Right ventricle myocardium inferior (tissue), 1 donor: ENCODE data around the gene FNDC7. TPM values are rescaled to one million over a fixed set of nuclear protein-coding genes. Genes with fewer than 3 reads are reported as not detected.
"Not testable (repeated sequence)": the region's sequence is repeated elsewhere in the genome, so short reads cannot be mapped to it uniquely, and the experiment has no call there.

Experiments
- ATAC-seq: fragments of 200-7000 bp; cut with Tn5 transposase; one replicate; pipeline ENCODE4 v1.9.1; 2020; ENCODE audit warnings: mild to moderate bottlenecking, moderate library complexity
- DNase-seq: peaks from one replicate; pipeline ENCODE4 v3.0.0; 2021; ENCODE audit errors: missing footprints
- intact Hi-C: fragments of 100-400 bp; cut with DNase I; formaldehyde crosslinking; loops from one replicate; pipeline ENCODE4 v1.11.0; 2022
- long read RNA-seq: library from polyadenylated mRNA; unstranded; transcript quantifications from one replicate; pipeline ENCODE4 v2.0.0, GENCODE V29; 2021
- total RNA-seq: library from RNA; stranded (reverse); fragmentation: NEBNext Ultra II Directional; extraction: Animal tissue kit (Norgen Biotek cat#: 25700); gene quantifications from one replicate; pipeline ENCODE4 v1.2.1, GENCODE V29; 2021
- donor health status: DM: no; HTN: yes; CAD: no; lungs with severe emphysema.

The FNDC7 gene, protein sequence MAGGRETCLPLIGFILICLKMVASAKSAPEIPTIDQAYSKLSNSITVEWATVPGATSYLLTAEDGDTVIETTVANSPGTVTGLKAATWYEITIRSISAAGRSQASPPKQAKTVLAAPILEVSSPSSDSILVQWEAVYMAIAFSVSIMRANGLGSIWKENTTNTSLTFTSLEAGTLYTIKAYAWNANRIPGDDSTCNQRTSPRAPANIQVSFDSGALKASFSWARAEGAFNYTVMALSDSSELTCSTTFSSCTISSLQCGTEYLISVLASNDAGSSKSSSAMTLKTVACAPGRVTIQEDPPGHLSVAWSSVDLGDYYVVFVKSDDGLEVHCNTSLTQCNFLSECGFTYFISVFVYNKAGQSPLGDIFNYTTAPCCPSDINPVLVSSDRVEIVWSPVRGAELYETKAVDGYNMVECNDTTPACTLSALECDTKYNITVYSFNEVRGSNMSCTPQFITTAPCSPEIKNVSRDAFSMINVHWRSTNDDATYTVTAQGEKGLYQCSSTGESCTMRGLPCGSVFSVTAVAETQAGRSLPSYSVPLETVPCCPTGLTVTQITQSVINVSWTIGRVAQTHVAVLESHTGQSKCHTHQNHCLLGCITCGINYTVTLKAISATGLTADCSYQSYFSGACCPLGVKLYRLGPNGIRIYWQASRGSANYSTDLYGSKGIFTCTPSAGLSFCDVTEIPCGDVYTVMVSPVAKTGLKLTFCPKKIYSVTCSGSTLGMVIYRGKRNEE
- total RNA-seq = not detected
- long read RNA-seq = 0 reads

DNA sequence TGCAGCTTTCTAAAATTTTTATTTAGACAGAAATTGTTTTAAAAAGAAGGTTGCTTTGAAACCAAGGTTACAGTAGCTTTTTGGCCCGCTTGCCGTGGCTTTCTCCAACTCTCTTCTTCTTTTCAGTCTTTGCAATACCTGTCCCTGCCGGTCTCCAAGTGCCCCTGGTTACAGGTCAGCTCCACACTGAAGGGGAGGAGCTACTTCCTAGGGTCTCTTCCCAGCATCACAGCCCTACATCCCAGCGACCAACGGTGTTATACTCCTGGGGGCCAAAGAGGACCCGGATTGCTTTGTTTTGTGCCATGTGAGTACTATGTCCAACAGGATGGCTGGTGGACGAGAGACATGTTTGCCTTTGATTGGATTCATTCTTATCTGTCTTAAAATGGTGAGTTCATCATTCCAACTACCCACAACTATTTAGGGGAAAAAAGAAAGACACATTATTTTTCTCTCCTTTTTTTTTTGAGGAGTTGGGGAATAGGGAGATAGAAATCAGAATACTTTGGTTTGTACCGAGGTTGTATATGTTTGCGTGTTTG lies at the start of gene FNDC7:
FNDC7 (plus strand) TSS at position 303 of the 545 bp plus-strand sequence; CDS start at position 329, 26 bp downstream.
- intact Hi-C loops = no loop called here
- DNase-seq = no peak
- ATAC-seq = no peak

DNA sequence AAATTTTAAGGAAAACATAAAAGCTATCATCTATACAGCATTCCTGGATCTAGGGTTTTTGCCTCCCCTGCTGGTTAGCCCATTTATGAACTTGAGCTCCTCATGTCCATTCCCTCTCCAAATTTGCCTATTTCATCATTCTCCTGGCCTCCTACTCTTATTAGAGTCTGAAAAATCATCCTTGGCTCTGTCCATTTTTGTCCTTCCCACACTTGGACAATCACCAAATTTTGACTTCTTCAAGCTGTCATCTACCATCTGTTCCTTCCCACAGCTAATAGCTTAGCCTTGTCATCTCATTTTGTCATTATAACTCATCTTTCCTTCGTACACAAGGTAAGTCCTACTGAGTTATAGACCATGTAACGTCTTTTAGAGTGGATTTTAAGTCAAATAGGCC lies 49.6 kb upstream of the FNDC7 start:
- DNase-seq = no peak
- peak; percentile 49 for ATAC-seq
- intact Hi-C loops = no loop called here

DNA sequence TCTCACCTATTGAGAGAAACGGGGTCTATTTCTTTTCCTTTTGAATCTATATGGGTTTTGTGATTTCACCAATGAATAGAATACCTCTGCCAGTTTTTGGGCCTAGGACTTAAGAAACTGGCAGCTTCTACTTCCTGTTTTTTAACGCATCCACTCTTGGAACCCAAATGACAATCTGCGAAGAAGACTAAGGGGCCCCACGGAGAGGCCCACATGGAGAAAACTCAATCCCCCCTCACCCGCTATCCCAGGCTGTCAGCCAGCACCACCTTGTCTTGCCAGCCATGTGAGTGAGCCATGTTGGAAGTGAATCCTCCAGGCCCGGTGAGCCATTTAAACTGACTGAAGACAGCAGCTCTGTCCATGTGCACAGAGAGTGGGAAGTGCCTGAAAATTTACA lies 48.2 kb upstream of the FNDC7 start:
- no peak for DNase-seq
- no peak for ATAC-seq
- intact Hi-C loops = no loop called here

DNA sequence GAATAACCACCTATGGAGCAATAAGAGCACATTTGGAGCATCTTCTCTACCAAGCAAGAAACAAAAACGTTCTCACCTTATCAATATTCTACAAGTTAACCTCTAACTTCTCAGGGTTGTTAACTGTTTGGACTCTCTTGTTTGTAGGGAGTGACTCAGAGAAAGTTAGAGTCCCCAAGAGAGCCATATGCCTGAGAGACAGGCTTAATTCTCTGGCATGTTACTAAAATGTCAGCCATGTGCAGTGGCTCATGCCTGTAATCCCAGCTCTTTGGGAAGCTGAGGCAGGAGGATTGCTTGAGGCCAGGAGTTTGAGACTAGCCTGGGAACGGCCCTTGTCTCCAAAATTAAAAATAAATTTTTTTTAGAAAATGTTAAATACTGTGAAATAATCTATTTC lies 47.6 kb upstream of the FNDC7 start:
- intact Hi-C loops = no loop called here
- no peak for DNase-seq
- ATAC-seq = no peak

DNA sequence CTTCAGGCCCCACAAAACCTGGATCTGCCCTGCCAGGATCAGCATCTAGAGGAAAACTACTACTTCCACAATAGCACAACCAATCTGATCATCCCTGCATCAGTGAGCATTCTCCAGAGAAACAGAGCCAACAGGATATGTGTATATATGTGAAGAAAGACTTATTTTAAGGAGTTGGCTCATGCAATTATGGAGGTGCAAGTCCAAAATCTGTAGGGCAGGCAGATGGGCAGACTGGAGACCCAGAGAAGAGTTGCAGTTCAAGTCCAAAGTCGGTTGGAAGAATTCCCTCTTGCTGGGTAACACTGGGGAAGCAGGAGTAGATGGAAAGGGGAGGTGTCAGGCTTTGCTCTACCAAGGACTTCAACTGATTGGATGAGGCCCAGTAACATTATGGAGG lies 46.9 kb upstream of the FNDC7 start:
- no peak for DNase-seq
- ATAC-seq = no peak
- intact Hi-C loops = no loop called here

DNA sequence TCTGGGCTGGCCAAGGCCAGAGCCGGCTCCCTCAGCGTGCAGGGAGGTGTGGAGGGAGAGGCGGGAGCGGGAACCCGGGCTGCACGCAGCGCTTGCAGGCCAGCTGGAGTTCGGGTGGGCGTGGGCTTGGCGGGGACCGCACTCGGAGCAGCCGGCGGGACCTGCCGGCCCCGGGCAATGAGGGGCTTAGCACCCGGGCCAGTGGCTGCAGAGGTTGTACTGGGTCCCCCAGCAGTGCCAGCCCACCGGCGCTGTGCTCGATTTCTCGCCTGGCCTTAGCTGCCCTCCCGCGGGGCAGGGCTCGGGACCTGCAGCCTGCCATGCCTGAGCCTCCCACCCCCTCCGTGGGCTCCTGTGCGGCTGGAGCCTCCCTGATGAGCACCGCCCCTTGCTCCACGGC lies 45.3 kb upstream of the FNDC7 start:
- intact Hi-C loops, ATAC-seq, DNase-seq: not testable (repeated sequence)

DNA sequence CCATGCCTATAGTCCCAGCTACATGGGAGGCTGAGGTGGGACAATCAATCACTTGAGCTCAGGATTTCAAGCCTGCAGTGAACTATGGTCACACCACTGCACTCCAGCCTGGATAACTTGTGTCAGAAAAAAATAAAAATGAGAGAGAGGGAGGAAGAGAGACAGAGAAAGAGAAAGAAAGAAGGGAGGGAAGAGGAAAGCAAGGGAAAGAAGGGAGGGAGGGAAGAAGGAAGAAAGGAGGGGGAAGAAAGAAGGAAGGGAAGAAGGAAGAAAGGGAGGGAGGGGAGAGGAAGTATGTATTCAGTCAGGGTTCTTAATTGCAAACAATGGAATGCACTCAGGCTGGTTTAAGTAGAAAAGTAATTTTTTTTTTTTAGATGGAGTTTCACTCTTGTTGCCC lies 43.9 kb upstream of the FNDC7 start:
- DNase-seq (no peak), ATAC-seq (no peak)
- intact Hi-C loops = no loop called here

DNA sequence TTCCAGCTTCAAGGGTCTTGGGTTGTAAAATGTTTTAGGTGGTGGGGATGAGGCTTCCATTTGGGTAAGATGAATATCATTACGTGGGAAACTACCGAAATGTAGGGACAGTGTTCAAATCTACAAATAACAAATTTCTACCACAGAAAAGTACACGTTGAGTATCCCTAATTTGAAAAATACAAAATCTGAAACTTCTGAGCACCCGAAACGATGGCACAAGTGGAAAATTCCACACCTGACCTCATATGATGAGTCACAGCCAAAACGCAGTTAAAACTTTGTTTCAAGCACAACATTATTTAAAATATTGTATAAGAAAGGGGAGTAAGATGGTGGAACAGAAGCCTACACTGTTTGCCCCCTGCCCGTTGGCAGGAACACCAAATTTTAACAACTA lies 43.0 kb upstream of the FNDC7 start:
- DNase-seq = no peak
- intact Hi-C loops = no loop called here
- no peak for ATAC-seq

DNA sequence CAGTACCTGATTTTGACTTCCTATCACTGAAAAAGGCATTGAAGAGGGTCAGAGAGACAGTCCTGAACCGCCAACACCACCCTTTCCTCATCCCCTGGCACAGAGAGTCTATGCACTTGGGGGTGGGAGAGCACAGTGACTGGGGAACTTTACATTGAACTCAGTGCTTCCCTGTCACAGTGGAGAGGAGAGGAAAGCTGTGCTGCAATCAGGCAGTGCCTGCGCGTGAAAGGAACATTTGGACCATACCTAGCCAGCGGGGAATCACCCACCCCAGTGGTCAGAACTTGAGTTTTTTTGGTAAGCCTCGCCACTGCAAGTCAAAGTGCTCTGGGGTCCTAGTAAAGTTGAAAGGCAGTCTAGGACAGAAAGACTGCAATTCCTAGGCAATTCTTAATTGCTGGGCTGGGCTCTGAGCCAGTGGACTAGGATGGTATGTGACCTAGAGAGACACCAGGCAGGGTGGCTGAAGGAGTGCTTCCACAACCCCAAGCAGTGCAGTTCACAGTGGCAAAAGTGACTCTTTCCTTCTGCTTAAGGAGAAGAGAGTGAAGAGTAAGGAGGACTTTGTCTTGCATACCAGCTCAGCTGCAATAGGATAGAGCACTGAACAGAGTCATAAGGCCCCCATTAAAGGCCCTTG lies 42.5 kb upstream of the FNDC7 start:
- no peak for DNase-seq
- intact Hi-C loops = no loop called here
- ATAC-seq = no peak

DNA sequence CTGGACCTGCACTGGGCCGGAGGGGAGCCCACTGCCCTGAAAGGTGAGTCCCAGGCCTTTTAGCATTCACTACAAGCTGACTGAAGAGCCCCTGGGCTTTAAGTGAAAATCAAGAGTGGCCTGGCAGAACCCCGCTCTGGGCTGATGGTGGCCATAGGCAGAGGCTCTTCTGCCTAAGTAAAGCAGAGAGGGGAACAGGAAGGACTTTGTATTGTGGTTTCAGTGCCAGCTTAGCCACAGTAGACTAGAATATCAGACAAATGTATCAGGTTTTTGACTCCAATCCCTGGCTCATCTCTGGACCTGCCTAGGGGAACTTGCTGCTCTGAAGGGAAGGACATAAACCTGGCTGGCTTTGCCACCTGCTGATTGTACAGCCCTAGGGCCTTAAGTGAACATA lies 41.6 kb upstream of the FNDC7 start:
- DNase-seq (no peak), ATAC-seq (no peak)
- intact Hi-C loops = no loop called here

DNA sequence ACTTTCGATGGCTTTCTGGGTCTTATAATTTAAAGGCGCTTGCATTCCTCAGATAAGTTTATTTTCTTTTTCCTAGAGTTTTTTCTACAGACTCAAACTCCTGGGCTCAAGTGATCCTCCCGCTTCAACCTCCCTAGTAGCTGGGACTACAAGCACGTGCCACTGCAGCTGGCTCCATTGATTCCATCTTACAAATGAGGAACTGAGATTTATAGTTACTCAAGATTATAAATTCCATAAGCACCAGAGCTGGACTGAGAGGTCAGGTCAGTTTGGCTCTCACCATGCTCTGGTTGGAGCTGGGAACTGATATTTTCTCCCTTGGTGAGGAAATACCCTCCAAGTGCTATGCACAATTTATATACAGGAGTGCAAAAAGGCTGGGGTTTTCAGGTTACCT lies 34.0 kb upstream of the FNDC7 start:
- ATAC-seq (peak; percentile 46), DNase-seq (no peak)
- intact Hi-C loops = no loop called here

DNA sequence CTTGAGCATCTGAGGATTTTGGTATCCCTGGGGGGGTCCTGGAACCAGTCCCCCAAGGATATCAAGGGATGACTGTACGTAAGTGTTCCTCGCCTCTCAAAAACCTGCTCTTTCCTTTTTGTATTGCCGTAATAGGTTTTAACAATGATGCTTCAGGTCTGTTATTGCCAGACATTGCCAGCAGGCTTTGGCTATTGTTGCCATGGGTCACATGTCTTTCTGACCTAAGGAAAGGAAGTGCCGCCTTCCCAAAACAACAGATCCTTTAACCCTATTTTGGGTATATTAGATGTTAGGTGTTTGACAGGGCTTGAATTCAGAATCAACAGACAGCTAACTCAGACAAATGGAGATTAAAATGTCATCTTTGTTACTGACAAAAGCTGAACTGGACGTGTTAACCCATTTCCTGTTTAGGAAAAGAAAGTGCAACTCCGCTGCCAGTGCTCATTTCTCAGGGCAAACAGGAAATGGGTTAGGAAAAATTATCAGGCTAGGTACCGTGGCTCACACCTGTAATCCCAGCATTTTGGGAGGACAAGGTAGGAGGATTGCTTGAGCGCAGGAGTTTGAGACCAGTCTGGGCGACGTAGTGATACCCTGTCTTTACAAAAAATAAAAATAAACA lies 33.0 kb upstream of the FNDC7 start:
- no peak for DNase-seq
- intact Hi-C loops = no loop called here
- no peak for ATAC-seq

DNA sequence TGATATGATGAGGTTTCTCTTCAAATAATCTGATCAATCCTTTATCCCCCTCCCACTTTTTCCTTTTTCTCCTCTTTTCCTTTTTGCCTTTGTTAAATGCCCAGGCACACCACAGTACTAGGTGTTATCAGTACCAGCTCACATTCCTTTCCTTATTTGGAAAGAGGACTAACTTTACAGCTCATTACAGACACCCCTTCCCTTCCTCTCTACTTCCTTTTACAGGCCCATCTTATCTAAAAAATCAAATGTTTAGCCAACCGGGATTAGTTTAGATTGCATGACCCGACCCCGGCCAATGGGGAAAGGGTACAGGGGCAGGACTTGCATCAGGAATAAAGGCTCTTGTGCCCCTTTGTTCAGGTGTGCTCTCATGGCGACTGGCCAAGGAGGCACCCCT lies 31.0 kb upstream of the FNDC7 start:
- DNase-seq, ATAC-seq, intact Hi-C loops: not testable (repeated sequence)

DNA sequence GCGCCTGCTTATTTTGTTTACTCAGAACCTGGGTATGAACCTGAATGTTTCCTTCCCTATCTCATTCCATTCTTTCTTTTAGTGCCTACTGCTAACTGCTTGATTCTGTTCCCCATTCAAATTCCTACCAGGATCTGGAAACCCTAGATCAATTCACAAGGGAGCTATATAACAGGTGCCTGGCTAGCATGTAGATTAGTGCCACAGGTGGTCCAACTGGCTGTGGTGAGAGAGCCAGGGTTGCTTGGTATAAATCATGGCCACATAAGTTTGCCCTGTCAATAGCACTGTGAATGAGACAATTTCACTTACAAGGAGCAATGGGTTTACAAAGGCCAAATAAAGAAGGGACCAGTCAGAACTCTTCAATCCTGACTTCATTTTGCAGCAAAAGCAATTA lies 27.2 kb upstream of the FNDC7 start:
- intact Hi-C loops = no loop called here
- ATAC-seq (no peak), DNase-seq (no peak)

DNA sequence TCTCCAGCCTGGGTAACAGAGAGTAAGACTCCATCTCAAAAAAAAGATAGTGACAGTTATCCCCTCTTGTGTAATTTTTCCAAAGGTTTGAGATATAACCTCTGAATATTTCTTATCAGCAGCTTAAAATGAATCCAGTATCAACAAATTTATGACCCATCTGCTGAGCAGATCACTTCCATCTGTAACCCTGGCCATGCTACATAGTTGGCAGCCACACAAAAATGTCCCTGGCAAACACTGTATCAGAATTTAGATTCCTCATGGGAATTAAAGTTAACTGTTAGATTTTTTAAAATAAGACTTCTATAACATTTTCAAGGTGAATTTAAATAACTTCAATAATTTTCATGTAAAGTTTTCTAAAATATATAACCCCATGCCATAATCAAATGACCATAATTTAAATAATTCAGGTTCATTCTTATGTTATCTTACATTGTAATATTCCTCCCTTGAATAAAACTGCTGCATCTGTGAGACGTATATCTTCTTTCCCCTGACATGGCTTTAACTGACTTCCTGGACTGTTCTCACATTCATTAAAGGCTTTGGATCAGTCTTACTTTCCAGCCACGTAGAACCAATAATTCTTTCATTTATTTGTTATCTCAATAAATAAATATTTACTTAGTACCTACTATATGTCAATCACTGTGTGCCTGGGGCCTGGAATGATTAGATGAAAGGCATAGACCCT lies 25.9 kb upstream of the FNDC7 start:
- DNase-seq (no peak), ATAC-seq (no peak)
- intact Hi-C loops = no loop called here

DNA sequence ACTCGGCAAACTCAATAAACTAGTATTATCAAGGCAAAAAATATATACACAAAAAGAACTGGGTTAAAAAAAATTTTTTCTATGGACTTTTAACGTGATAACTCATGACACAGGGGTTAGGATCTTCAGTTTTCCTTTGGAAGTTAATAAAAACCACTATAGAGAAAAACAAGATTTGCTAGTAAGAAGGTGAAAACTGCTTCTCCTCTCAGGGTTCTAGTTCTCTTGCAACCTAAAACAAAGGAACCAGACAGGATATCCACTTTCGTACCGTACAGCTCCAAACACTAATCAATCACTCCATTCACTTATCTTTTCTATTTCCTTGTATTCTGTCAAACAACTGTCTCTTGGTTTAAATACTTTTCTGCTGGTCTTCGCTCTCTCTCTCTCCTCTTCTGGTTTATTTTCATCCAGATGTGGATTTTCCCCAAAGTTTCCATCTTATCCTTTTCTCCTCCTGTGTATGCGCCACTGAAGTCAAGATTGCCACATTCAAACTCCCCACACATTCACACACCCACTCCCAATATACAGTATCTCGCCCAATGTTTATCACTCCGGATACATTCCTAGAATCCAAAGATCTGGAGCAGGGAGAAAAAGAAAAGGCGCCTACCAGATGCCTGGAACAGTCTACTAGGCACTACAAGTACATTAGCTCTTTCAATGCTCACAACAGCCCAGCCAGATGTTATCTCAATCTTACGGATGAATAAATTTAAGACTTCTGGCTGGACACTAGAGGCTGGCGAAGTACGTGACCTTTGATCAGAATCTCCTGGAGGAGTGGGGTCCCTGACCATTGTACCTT lies 21.4 kb upstream of the FNDC7 start:
- DNase-seq = no peak
- intact Hi-C loops = no loop called here
- peak; percentile 2 for ATAC-seq

DNA sequence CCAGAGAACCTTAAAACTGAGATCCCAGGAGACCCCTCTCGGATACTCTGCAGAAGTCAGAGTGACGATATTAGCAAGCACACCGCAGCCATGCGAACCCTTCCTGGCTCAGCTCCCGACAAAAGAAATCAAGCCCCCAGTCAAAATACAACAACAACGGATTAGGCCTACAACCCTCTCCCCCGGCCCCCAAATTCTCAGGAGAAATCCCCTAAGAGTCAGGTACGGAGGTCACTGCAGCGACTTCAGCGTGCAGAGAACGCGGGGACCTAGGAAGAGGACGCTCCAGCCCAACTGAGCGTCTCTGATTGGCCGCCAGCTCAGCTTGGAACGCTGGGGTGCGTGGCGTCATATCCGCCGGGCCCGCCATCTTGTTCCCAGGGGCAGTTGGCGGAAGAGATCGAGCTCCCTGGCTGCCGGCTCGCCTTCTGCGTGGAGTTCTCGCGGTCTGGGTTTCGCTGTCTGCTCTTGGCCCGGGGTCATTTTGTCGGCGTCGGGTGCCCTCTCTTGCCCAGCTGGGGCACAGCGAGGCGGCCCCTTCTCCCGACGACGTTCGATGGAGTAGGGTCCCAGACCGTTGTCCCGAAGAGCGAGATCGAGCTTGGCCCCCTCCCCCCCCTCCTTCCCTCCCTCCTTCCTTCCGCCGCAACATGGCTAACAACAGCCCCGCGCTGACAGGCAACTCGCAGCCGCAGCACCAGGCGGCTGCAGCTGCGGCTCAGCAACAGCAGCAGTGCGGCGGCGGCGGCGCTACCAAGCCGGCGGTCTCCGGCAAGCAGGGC lies 20.6 kb upstream of the FNDC7 start, which contains the start of gene PRPF38B:
PRPF38B (plus strand) TSS at position 369 of the 782 bp plus-strand sequence; CDS start at position 651, 282 bp downstream.
- peak; percentile 98 for DNase-seq
- intact Hi-C loops = loop anchor here (1.0 kb wide), 1 partner anchor 54 kb away; the partner anchor contains the start of gene STXBP3
- ATAC-seq = peak; percentile 98
